GM12891 (cell line): ENCODE measurements around the gene FRYL.

Experiments used
- POLR2A ChIP-seq: IDR thresholded peaks from 2 replicates; pipeline ENCODE4 v1.6.1; 2011; ENCODE audit warnings: low read depth, low read length, control low read depth
- POLR2AphosphoS5 ChIP-seq: IDR thresholded peaks from 2 replicates; pipeline ENCODE4 v1.6.1; 2011; ENCODE audit warnings: low read depth, low read length, control low read depth
- TAF1 ChIP-seq: IDR thresholded peaks from 2 replicates; pipeline ENCODE4 v1.6.1; 2011; ENCODE audit warnings: low read depth, low read length, control low read depth

DNA sequence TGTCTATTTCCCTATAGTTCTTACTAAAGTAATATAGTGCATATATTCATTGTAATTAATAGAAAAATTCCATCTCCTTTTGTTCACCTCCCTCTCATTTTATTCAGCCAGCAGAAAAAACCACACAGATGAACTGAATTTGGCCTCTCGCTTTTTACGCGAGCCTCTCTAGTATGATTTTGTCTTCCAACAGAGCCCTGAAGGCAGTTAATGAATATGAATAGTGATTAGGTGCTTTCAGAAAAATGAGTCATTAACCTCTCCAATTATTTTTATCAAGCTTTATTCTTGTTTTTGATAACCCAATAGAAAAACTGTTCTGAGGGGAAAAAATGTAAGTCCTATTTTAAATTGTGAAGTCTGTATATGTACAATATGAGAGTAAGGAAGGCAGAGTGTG lies 215.9 kb downstream of the FRYL start:
- no peak for TF ChIP-seq POLR2A
- no peak for TF ChIP-seq POLR2AphosphoS5
- TF ChIP-seq TAF1, result no peak
